CD4-positive, alpha-beta T cell (primary cell): ENCODE results near the gene ITPKB. TPM values are rescaled to one million over a fixed set of nuclear protein-coding genes. Genes with fewer than 3 reads are reported as not detected.
A peak's percentile ranks its signal among the peaks of the same experiment; 100 is the strongest.

ENCODE experiments used
- ATAC-seq: fragments of 200-7000 bp; cut with Tn5 transposase; one replicate; pipeline ENCODE4 v1.10.0; 2022; ENCODE audit warnings: mild to moderate bottlenecking; ENCODE audit not compliant: poor library complexity
- CTCF ChIA-PET: fragments of 350-600 bp; sonication (Branson Sonifier 250); formaldehyde crosslinking; loops from one replicate; lab custom pipeline; 2021; ENCODE audit warnings: antibody characterized with exemption, inconsistent platforms; lab: Charles Lee
- POLR2A ChIA-PET: fragments of 350-600 bp; sonication (Branson Sonifier 250); formaldehyde crosslinking; loops from one replicate; lab custom pipeline; 2021; ENCODE audit warnings: antibody characterized with exemption, inconsistent platforms; lab: Charles Lee
- DNase-seq, 14 experiments: peaks; one replicate each; pipeline ENCODE4 v3.0.0-alpha.2; 2013 to 2020; ENCODE audit warnings: mixed read lengths in 2 of 14
- H3K27ac ChIP-seq, 2 donors: one replicate each; pipeline versions ENCODE4 v1.5.1 to v1.7.0; 2013; ENCODE audit warnings: low read length in 2 of 2, low read depth in 1 of 2, mild to moderate bottlenecking in 1 of 2
- H3K27me3 ChIP-seq, 2 experiments: 1 replicate in 1 of 2; 2 replicates in 1 of 2; pipeline versions ENCODE4 v1.6.1 to v1.7.0; 2013; ENCODE audit warnings: low read length in 2 of 2, control low read depth in 1 of 2, mild to moderate bottlenecking in 1 of 2, moderate library complexity in 1 of 2; ENCODE audit not compliant: insufficient read depth in 2 of 2, control insufficient read depth in 1 of 2
- H3K36me3 ChIP-seq: one replicate; pipeline ENCODE4 v1.6.1; 2013; ENCODE audit warnings: low read length, control low read depth; ENCODE audit not compliant: insufficient read depth
- H3K4me1 ChIP-seq: one replicate; pipeline ENCODE4 v1.6.1; 2013; ENCODE audit warnings: low read length, control low read depth; ENCODE audit not compliant: insufficient read depth
- H3K4me3 ChIP-seq: one replicate; pipeline ENCODE4 v1.5.1; 2013; ENCODE audit warnings: mild to moderate bottlenecking, low read length, moderate library complexity
- H3K9me3 ChIP-seq, 2 experiments: 1 replicate in 1 of 2; 2 replicates in 1 of 2; pipeline versions ENCODE4 v1.6.1 to v1.7.0; 2013; ENCODE audit warnings: low read length in 2 of 2, mild to moderate bottlenecking in 2 of 2, control low read depth in 1 of 2, moderate library complexity in 1 of 2; ENCODE audit not compliant: control insufficient read depth in 1 of 2, insufficient read depth in 1 of 2
- H3K27ac Mint-ChIP-seq: one replicate; pipeline ENCODE4 v1.8.0; 2020; ENCODE audit warnings: mixed read lengths
- H3K27me3 Mint-ChIP-seq: one replicate; pipeline ENCODE4 v1.8.0; 2021; ENCODE audit warnings: mixed read lengths
- H3K36me3 Mint-ChIP-seq: one replicate; pipeline ENCODE4 v1.8.0; 2021; ENCODE audit warnings: low read depth, mixed read lengths
- H3K4me1 Mint-ChIP-seq: one replicate; pipeline ENCODE4 v1.8.0; 2021; ENCODE audit warnings: low read depth, mixed read lengths
- H3K4me3 Mint-ChIP-seq: one replicate; pipeline ENCODE4 v1.8.0; 2020; ENCODE audit warnings: mild to moderate bottlenecking, mixed read lengths
- H3K9me3 Mint-ChIP-seq: one replicate; pipeline ENCODE4 v1.8.0; 2020; ENCODE audit warnings: mixed read lengths
- intact Hi-C, 2 experiments: fragments of 100-400 bp; cut with DNase I in 1 of 2; cut with micrococcal nuclease in 1 of 2; formaldehyde crosslinking; loops; one replicate each; pipeline versions ENCODE4 v1.15.1 to v1.9.0; 2023 to 2025; cut with DNase I, micrococcal nuclease
- total RNA-seq, 174 experiments: library from RNA in 2 of 174; stranded (reverse) in 2 of 174; gene quantifications; one replicate each; pipeline ENCODE4 v1.2.3 and lab custom pipeline; 2021 to 2026
- TF ChIP-seq, protein P1 (sequence below): fragments of 200-600 bp; IDR thresholded peaks from one replicate; pipeline ENCODE4 v1.8.0; 2022; ENCODE audit warnings: antibody characterized with exemption, mild to moderate bottlenecking

ITPKB gene
- total RNA-seq, 2 experiments from 2014 or later, result 565 to 583 TPM

DNA sequence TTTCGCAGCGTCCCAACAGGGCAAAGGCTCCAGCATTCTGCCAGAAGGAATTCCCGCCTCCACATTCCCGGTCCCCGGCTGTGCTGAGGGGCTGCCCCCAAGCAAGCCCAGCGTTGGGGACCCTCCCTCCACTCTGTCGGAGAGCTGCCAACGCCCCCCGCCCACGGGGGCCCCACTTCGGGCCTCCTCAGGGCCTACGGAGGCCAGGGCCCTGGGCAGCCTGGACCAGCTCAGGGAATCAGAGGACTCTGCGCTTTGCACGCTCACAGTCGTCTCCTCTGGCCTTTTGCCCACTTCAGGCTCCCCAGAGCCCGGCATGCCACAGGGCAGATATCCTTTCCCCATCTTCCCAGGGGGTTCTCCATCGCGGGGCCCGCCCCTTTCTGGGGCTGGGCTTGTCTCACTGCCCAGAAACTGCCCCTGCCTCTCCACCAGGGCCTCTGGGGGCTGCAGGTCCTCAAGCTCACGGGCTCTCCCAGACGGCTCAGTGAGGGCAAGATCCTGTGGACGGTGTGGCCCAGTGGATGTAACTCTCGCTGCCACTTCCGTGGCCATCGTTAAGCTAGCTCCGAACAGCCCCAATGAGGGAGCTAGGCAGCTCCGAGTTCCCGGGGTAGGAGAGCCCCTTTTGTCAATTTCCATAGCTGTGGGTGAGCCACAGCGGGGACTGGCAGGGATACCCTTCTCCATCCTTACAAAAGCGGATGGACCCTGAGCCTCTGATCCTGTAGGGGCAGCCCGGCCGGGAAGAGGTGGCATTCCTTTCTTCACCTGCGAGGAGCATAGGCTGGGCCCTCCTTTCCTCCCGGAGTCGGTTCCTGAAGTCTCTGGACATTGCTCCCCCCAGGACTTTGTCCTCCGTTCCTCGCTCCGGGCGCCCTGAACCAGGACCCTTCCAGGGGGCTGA lies 2.8 kb downstream of the ITPKB start:
- peak overlapping the region; percentile 95 for H3K4me3 Mint-ChIP-seq
- TF ChIP-seq, protein P1, sequence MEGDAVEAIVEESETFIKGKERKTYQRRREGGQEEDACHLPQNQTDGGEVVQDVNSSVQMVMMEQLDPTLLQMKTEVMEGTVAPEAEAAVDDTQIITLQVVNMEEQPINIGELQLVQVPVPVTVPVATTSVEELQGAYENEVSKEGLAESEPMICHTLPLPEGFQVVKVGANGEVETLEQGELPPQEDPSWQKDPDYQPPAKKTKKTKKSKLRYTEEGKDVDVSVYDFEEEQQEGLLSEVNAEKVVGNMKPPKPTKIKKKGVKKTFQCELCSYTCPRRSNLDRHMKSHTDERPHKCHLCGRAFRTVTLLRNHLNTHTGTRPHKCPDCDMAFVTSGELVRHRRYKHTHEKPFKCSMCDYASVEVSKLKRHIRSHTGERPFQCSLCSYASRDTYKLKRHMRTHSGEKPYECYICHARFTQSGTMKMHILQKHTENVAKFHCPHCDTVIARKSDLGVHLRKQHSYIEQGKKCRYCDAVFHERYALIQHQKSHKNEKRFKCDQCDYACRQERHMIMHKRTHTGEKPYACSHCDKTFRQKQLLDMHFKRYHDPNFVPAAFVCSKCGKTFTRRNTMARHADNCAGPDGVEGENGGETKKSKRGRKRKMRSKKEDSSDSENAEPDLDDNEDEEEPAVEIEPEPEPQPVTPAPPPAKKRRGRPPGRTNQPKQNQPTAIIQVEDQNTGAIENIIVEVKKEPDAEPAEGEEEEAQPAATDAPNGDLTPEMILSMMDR, result no peak
- H3K9me3 ChIP-seq, result no peaks in the 10 kb centered on the region
- ATAC-seq, result no peak
- H3K4me1 ChIP-seq, result peaks cover 55% of the 10 kb centered on the region
- DNase-seq, result peak in 6 of 14 experiments; percentile 40 to 56 (median 46)
- no peaks in the 10 kb centered on the region for H3K27me3 ChIP-seq
- peaks cover 57% of the 10 kb centered on the region for H3K4me1 Mint-ChIP-seq
- POLR2A ChIA-PET, result interaction anchor here (0.7 to 4.9 kb wide), 10 partner anchors 17 to 92 kb away, joined by 3 to 26 read pairs (median 6); no protein-coding TSS in a partner anchor
- peaks cover 80% of the 10 kb centered on the region for H3K36me3 Mint-ChIP-seq
- peak overlapping the region; percentile 95 for H3K27ac Mint-ChIP-seq
- peaks cover 7% of the 10 kb centered on the region for H3K27me3 Mint-ChIP-seq
- H3K27ac ChIP-seq, result peak overlapping the region; percentile 59 to 66
- intact Hi-C loops, result loop anchor here in 1 of 2 experiments (5.0 to 10.0 kb wide), 3 partner anchors 34 to 84 kb away; no protein-coding TSS in a partner anchor
- H3K4me3 ChIP-seq, result peak overlapping the region; percentile 93
- CTCF ChIA-PET, result interaction anchor here (1.1 to 2.7 kb wide), 4 partner anchors 49 to 110 kb away, joined by 3 to 10 read pairs (median 8); no protein-coding TSS in a partner anchor
- H3K9me3 Mint-ChIP-seq, result no peaks in the 10 kb centered on the region
- peaks cover 50% of the 10 kb centered on the region for H3K36me3 ChIP-seq

DNA sequence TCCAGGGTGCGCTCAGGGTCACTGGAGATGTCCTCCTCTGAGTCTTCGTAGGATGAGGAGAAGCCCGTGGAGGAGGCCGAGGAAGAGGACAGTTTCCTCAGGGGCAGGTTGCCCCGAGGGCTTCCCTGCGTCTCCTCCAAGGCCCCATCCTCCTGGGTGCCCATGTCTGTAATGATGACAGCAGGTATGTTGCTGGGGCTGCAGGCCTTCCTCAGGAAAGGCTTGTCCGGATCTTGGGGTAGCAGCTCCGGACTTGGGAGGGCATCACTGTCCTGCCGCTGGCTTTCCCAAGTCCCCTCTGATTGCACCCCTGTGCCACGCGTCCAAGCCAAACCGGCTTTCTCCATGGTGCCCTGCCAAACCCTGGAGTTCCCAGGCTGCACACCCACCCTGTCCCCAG lies 3.5 kb downstream of the ITPKB start:
- peak overlapping the region; percentile 95 for H3K4me3 Mint-ChIP-seq
- peak overlapping the region; percentile 93 for H3K4me3 ChIP-seq
- H3K27me3 ChIP-seq, result no peaks in the 10 kb centered on the region
- H3K36me3 ChIP-seq, result peaks cover 50% of the 10 kb centered on the region
- ATAC-seq (no peak), DNase-seq (peak in 1 of 14 experiments; percentile 22)
- intact Hi-C loops, result loop anchor here in 1 of 2 experiments (2.0 to 10.0 kb wide), 4 partner anchors 23 to 83 kb away; no protein-coding TSS in a partner anchor
- no peaks in the 10 kb centered on the region for H3K9me3 ChIP-seq
- H3K27me3 Mint-ChIP-seq, result peaks cover 7% of the 10 kb centered on the region
- peaks cover 49% of the 10 kb centered on the region for H3K4me1 ChIP-seq
- ChIA-PET CTCF (interaction anchor here (2.5 to 2.7 kb wide), 2 partner anchors 48 to 92 kb away, joined by 10 read pairs; no protein-coding TSS in a partner anchor), POLR2A (interaction anchor here (1.0 to 4.9 kb wide), 8 partner anchors 17 to 93 kb away, joined by 3 to 26 read pairs (median 6); no protein-coding TSS in a partner anchor)
- H3K36me3 Mint-ChIP-seq, result peaks cover 86% of the 10 kb centered on the region
- H3K27ac Mint-ChIP-seq, result peak overlapping the region; percentile 95
- no peaks in the 10 kb centered on the region for H3K9me3 Mint-ChIP-seq
- TF ChIP-seq, protein P1, result no peak
- peaks cover 59% of the 10 kb centered on the region for H3K4me1 Mint-ChIP-seq
- H3K27ac ChIP-seq, result peak overlapping the region; percentile 59 to 66

DNA sequence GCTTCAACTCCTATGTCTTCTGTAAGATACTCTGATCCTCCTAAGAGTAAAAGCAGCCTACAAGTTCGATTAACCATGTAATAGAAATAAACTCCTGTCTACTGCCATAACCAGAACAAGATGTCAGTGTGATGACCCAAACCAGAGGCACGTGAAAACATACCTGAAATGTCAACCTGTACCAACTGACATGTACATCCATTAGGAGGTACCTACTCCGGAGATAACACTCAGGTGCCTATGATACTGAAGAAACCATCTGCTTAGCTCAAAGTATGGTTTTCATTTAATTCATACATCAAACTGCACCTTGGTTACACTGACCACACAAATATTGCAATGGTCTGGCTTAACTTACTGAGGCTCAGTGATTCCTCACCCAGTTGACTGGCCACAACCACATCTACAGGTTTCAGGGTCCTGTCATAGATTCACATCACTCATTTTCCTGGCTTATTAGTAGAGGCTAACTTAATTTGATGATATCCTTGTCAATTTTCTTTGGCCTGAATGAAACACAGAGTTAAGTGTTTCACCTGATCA lies 4.4 kb downstream of the ITPKB start:
- Mint-ChIP-seq H3K27me3 (peaks cover 7% of the 10 kb centered on the region), H3K9me3 (no peaks in the 10 kb centered on the region), H3K36me3 (peaks cover 95% of the 10 kb centered on the region), H3K27ac (peak overlapping the region; percentile 95), H3K4me1 (peaks cover 59% of the 10 kb centered on the region), H3K4me3 (peak overlapping the region; percentile 95)
- DNase-seq (no peak), ATAC-seq (no peak)
- Histone ChIP-seq H3K27ac (peak overlapping the region; percentile 25 to 71), H3K4me3 (peak overlapping the region; percentile 93), H3K27me3 (no peaks in the 10 kb centered on the region), H3K36me3 (peaks cover 59% of the 10 kb centered on the region), H3K4me1 (peaks cover 48% of the 10 kb centered on the region), H3K9me3 (no peaks in the 10 kb centered on the region)
- TF ChIP-seq, protein P1, result no peak
- ChIA-PET POLR2A (interaction anchor here (0.8 to 4.9 kb wide), 9 partner anchors 16 to 99 kb away, joined by 3 to 26 read pairs (median 5); no protein-coding TSS in a partner anchor), CTCF (interaction anchor here (0.9 to 2.7 kb wide), 4 partner anchors 47 to 108 kb away, joined by 3 to 10 read pairs (median 6); no protein-coding TSS in a partner anchor)
- intact Hi-C loops, result loop anchor here (2.0 to 10.0 kb wide), 5 partner anchors 22 to 82 kb away; no protein-coding TSS in a partner anchor
